Measurements from ENCODE around the gene MCTP2.

DNA sequence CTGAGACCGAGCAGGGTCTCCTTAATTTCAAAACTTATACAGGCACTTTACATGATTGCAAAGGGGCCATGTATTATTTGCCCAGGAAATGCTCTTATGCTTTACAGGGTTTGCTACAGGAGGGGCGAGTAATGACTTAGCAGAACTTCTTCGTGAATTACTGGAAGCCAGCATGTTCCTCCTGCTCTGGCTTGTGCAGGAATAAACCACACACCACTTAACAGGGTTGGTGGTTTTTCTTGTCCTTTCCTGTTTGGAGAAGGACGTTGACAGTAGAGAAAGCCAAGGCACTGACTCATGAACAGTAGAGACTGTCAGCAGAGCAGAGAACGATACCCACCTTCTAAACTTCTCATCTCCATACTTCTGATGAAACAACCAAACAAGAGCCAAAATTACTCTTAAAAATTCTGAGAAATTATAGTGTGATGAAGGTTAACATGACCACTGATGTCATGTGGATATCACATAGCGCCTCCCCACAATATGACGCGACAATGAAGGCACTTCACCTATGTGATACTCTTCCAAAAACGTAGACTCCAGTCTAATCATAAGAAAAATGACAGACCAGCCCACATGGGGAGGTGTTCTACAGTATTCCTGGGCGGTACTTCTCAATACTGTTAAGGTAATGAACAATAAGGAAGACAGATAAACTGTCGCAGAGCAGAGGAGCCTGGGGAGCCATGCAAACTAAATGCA, 24.7 kb upstream of the MCTP2 start:
- TF ChIP-seq, protein P1, sequence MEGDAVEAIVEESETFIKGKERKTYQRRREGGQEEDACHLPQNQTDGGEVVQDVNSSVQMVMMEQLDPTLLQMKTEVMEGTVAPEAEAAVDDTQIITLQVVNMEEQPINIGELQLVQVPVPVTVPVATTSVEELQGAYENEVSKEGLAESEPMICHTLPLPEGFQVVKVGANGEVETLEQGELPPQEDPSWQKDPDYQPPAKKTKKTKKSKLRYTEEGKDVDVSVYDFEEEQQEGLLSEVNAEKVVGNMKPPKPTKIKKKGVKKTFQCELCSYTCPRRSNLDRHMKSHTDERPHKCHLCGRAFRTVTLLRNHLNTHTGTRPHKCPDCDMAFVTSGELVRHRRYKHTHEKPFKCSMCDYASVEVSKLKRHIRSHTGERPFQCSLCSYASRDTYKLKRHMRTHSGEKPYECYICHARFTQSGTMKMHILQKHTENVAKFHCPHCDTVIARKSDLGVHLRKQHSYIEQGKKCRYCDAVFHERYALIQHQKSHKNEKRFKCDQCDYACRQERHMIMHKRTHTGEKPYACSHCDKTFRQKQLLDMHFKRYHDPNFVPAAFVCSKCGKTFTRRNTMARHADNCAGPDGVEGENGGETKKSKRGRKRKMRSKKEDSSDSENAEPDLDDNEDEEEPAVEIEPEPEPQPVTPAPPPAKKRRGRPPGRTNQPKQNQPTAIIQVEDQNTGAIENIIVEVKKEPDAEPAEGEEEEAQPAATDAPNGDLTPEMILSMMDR (IDR thresholded peaks at IDR 0.05), result no peak
- TF ChIP-seq TEAD4 (CRISPR knock-in tag; IDR thresholded peaks at IDR 0.05) (no peak), CREB1 (CRISPR knock-in tag; IDR thresholded peaks at IDR 0.05) (no peak), CREM (CRISPR knock-in tag; IDR thresholded peaks at IDR 0.05) (no peak), SP1 (CRISPR knock-in tag; conservative IDR thresholded peaks at IDR 0.05) (no peak)
- TF ChIP-seq, protein P2, sequence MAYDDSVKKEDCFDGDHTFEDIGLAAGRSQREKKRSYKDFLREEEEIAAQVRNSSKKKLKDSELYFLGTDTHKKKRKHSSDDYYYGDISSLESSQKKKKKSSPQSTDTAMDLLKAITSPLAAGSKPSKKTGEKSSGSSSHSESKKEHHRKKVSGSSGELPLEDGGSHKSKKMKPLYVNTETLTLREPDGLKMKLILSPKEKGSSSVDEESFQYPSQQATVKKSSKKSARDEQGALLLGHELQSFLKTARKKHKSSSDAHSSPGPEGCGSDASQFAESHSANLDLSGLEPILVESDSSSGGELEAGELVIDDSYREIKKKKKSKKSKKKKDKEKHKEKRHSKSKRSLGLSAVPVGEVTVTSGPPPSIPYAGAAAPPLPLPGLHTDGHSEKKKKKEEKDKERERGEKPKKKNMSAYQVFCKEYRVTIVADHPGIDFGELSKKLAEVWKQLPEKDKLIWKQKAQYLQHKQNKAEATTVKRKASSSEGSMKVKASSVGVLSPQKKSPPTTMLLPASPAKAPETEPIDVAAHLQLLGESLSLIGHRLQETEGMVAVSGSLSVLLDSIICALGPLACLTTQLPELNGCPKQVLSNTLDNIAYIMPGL (CRISPR knock-in tag; IDR thresholded peaks at IDR 0.05), result no peak
- TF ChIP-seq, protein P3, sequence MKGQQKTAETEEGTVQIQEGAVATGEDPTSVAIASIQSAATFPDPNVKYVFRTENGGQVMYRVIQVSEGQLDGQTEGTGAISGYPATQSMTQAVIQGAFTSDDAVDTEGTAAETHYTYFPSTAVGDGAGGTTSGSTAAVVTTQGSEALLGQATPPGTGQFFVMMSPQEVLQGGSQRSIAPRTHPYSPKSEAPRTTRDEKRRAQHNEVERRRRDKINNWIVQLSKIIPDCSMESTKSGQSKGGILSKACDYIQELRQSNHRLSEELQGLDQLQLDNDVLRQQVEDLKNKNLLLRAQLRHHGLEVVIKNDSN (CRISPR knock-in tag; IDR thresholded peaks at IDR 0.05), result no peak
- TF ChIP-seq, protein P4, sequence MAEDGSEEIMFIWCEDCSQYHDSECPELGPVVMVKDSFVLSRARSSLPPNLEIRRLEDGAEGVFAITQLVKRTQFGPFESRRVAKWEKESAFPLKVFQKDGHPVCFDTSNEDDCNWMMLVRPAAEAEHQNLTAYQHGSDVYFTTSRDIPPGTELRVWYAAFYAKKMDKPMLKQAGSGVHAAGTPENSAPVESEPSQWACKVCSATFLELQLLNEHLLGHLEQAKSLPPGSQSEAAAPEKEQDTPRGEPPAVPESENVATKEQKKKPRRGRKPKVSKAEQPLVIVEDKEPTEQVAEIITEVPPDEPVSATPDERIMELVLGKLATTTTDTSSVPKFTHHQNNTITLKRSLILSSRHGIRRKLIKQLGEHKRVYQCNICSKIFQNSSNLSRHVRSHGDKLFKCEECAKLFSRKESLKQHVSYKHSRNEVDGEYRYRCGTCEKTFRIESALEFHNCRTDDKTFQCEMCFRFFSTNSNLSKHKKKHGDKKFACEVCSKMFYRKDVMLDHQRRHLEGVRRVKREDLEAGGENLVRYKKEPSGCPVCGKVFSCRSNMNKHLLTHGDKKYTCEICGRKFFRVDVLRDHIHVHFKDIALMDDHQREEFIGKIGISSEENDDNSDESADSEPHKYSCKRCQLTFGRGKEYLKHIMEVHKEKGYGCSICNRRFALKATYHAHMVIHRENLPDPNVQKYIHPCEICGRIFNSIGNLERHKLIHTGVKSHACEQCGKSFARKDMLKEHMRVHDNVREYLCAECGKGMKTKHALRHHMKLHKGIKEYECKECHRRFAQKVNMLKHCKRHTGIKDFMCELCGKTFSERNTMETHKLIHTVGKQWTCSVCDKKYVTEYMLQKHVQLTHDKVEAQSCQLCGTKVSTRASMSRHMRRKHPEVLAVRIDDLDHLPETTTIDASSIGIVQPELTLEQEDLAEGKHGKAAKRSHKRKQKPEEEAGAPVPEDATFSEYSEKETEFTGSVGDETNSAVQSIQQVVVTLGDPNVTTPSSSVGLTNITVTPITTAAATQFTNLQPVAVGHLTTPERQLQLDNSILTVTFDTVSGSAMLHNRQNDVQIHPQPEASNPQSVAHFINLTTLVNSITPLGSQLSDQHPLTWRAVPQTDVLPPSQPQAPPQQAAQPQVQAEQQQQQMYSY (CRISPR knock-in tag; IDR thresholded peaks at IDR 0.05), result no peak

Data from WTC11 (cell line).